ENCODE measurements around the gene BMF. TPM values are rescaled to one million over a fixed set of nuclear protein-coding genes. Genes with fewer than 3 reads are reported as not detected.
A peak's percentile ranks its signal among the peaks of the same experiment; 100 is the strongest.

Gene BMF
- total RNA-seq, 1 experiment from 2014 or later, result 6.2 TPM

DNA sequence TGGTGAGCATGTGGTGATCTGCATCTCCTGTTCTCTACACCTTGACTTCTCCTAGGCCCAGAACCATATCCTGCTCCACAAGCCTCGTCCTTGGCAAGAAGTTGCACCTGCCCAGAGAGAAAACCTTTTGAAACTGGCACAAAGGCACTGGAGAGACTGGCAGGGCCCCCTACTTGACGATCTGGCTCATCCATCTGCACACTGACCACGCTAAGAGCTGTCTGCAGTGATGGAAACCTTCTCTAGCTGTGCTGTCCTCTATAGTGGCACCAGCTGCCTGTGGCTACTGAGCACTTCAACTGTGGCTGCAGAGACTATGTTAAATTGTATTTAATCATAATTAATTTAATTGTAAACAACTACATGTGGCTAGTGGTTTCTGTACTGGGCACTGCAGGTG is 43.5 kb downstream of the BMF start:
- H3K9me3 ChIP-seq (replicated peaks), result no peaks in the 10 kb centered on the region
- no peaks in the 10 kb centered on the region for H3K36me3 ChIP-seq
- H3K4me3 ChIP-seq, result no peak overlapping the region
- peak overlapping the region; percentile 96 for H3K27ac ChIP-seq
- DNase-seq (ENCODE audit: low read depth in 1 of 2, low spot score in 2 of 2), result no peak
- peaks cover 80% of the 10 kb centered on the region for H3K4me1 ChIP-seq (replicated peaks)
- H3K27me3 ChIP-seq (replicated peaks), result no peaks in the 10 kb centered on the region

- Histone ChIP-seq H3K27ac (peak overlapping the region; percentile 96), H3K9me3 (replicated peaks) (no peaks in the 10 kb centered on the region), H3K4me1 (replicated peaks) (peaks cover 72% of the 10 kb centered on the region), H3K4me3 (no peak overlapping the region), H3K27me3 (replicated peaks) (no peaks in the 10 kb centered on the region), H3K36me3 (no peaks in the 10 kb centered on the region)
- DNase-seq (ENCODE audit: low read depth in 1 of 2, low spot score in 2 of 2), result peak; percentile 96 to 97
Measured at GRCh38 chr15:40064231-40064894, 44.3 kb downstream of the BMF start.

DNA sequence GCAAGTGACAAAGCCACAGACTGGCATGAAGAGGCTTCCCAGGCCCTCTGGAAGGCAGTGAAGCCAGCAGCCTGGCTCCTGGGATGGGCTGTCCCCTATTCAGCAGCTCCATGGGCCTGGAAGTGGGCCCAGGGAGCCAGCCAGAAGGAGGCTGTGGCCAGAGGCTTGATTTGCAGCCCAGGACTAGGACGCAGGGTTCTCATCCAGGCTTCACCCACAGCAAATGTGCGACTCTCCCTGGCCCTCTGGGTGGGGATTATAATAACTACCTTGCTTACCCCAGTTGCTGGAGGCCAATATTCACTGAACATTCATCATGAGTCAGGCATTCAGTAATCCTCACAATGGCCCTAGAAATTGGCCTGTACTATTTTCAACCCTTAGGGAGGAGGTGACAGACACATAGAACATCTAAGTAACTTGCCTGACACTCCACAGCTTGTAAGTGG is 45.1 kb downstream of the BMF start:
- H3K36me3 ChIP-seq, result no peaks in the 10 kb centered on the region
- no peaks in the 10 kb centered on the region for H3K27me3 ChIP-seq (replicated peaks)
- H3K9me3 ChIP-seq (replicated peaks), result no peaks in the 10 kb centered on the region
- peak; percentile 94 to 95 for DNase-seq (ENCODE audit: low read depth in 1 of 2, low spot score in 2 of 2)
- H3K27ac ChIP-seq, result peak overlapping the region; percentile 96
- no peak overlapping the region for H3K4me3 ChIP-seq
- H3K4me1 ChIP-seq (replicated peaks), result peaks cover 65% of the 10 kb centered on the region

- Histone ChIP-seq H3K4me1 (replicated peaks) (peaks cover 59% of the 10 kb centered on the region), H3K27me3 (replicated peaks) (no peaks in the 10 kb centered on the region), H3K27ac (peak overlapping the region; percentile 96), H3K9me3 (replicated peaks) (no peaks in the 10 kb centered on the region), H3K4me3 (no peak overlapping the region), H3K36me3 (no peaks in the 10 kb centered on the region)
- no peak for DNase-seq (ENCODE audit: low read depth in 1 of 2, low spot score in 2 of 2)
Measured at GRCh38 chr15:40062816-40063562, 45.7 kb downstream of the BMF start.

GRCh38 chr15:40061212-40061901 is 47.3 kb downstream of the BMF start:
- no peak for DNase-seq (ENCODE audit: low read depth in 1 of 2, low spot score in 2 of 2)
- H3K27ac ChIP-seq, result no peak overlapping the region
- H3K36me3 ChIP-seq, result no peaks in the 10 kb centered on the region
- peaks cover 45% of the 10 kb centered on the region for H3K4me1 ChIP-seq (replicated peaks)
- H3K27me3 ChIP-seq (replicated peaks), result no peaks in the 10 kb centered on the region
- H3K4me3 ChIP-seq, result no peak overlapping the region
- no peaks in the 10 kb centered on the region for H3K9me3 ChIP-seq (replicated peaks)

DNA sequence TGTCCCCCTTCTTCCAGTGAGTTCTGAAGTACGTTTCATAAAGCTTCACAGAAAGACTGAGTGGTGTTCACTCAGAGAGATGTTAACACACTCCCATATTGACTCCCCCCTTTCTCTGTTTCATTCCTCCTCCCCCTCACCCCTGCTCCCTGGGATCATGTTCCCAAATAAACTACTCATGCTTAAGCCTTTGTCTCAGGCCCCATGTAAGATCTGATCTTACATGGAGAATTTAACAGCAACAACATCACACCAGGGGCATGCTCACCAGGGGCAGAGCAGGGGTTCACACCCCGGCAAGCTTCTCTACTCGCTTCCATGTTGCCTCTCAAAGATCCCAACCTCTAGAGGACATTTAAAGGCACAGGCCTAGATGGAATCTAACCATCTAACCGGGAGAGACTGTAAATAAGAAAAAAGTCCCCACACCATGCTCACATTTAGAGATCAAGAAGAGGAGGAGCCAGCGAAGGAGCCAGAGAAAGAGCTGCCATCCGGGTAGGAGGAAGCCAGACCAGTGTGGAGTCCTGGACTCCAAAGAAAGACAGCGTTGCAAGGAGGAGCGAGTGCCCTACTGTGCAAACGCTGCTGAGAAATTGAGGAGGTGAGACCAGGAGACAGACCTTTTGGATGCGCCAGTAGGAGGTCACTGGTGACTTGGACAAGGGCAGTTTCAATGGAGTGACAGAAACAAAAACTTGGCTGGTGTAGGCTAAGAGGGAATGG is 48.3 kb downstream of the BMF start:
- no peak for DNase-seq (ENCODE audit: low read depth in 1 of 2, low spot score in 2 of 2)
- peaks cover 36% of the 10 kb centered on the region for H3K4me1 ChIP-seq (replicated peaks)
- no peaks in the 10 kb centered on the region for H3K27me3 ChIP-seq (replicated peaks)
- H3K9me3 ChIP-seq (replicated peaks), result no peaks in the 10 kb centered on the region
- H3K36me3 ChIP-seq, result no peaks in the 10 kb centered on the region
- no peak overlapping the region for H3K4me3 ChIP-seq
- H3K27ac ChIP-seq, result no peak overlapping the region

DNA sequence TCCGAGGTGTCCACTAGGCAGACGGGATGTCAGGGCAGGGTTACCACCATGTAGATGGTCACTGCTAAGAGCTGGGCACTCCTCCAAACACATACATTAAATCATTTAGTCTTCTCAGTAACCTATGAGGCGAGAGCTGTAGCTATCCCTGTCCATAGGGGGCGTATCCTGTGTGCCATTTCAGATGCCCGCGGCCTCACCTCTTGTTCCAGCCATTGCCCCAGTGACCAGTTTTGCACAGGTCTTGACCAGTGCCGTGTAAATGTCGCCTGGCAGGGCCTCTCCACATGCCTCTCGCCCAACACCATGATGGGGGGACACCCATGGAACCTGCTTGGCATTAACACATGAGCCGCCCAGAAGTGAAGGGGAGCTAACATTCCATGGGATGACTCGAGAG is 48.9 kb downstream of the BMF start:
- Histone ChIP-seq H3K27me3 (replicated peaks) (no peaks in the 10 kb centered on the region), H3K27ac (no peak overlapping the region), H3K9me3 (replicated peaks) (no peaks in the 10 kb centered on the region), H3K36me3 (no peaks in the 10 kb centered on the region), H3K4me3 (no peak overlapping the region), H3K4me1 (replicated peaks) (peaks cover 35% of the 10 kb centered on the region)
- DNase-seq (ENCODE audit: low read depth in 1 of 2, low spot score in 2 of 2), result no peak

DNA sequence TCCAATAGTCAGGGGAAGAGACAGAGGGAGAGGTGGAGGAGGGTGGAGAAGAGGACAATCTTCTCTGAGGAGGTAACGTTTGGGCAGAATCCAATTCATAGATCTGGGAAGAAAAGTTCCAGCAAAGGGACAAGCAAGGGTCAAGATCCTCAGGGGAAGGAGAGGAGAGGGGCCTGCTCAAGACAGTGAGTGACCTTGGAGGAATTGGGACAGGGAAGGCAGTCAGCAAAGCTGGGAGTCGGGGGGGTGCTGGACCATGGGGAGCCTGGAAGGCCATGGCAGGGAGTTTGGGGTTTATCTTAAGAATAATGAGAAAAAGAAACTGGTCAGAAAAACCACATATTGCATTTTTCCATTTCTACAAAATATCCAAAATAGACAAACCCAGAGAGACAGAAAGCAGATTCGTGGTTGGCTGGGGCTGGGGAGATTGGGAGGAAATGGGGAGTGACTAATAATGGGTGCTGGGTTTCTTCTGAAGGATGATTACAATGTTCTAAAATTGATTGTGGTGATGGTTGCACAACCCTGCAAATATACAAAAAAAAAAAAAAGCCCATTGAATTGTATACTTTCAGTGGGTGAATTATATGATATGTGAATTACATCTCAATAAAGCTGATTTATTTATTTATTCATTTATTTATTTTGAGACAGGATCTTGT is 50.1 kb downstream of the BMF start:
- DNase-seq (ENCODE audit: low read depth in 1 of 2, low spot score in 2 of 2), result no peak
- H3K9me3 ChIP-seq (replicated peaks), result no peaks in the 10 kb centered on the region
- no peak overlapping the region for H3K4me3 ChIP-seq
- H3K4me1 ChIP-seq (replicated peaks), result peaks cover 36% of the 10 kb centered on the region
- H3K27me3 ChIP-seq (replicated peaks), result no peaks in the 10 kb centered on the region
- H3K27ac ChIP-seq, result no peak overlapping the region
- H3K36me3 ChIP-seq, result no peaks in the 10 kb centered on the region

- H3K27ac ChIP-seq, result no peak overlapping the region
- no peaks in the 10 kb centered on the region for H3K9me3 ChIP-seq (replicated peaks)
Measured at GRCh38 chr15:40055576-40056293, 52.9 kb downstream of the BMF start.

DNA sequence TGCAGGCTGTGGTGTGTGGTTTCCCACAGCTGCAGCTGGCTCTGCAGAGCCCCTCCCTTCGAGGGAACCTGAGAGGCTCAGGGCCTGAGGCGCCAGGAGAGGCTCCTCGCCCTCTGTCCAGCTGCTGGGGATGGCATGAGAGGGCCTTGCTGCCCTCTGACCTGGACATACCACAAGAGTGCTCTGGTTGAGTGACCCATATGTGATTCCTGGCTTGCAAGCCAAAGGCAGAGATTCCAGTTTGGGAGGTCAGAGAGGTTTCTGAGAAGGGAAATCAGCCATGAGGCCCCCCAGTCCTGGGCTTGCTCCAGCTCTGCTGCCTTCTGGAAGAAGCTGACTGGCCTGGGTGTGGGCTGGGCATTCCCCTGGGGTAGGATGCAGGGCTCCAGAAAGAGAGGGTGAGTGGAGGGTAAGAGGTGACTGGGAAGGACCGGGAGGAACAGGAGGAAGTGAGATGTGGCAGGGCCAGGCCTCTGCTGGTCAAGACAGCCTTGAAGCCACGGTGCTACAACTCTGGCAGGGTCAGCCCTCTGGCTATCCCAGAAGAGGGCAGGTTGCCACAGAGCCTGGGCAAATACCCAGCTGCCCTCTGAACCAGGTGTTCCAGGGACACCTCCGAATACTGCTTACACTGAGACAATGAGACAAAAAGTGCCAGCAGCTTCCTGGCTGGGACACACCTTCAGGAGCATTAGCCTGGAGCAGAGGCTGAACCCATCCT is 53.7 kb downstream of the BMF start:
- DNase-seq (ENCODE audit: low read depth in 1 of 2, low spot score in 2 of 2), result no peak
- Histone ChIP-seq H3K9me3 (replicated peaks) (no peaks in the 10 kb centered on the region), H3K27ac (no peak overlapping the region), H3K36me3 (no peaks in the 10 kb centered on the region), H3K4me3 (no peak overlapping the region), H3K4me1 (replicated peaks) (peaks cover 19% of the 10 kb centered on the region), H3K27me3 (replicated peaks) (no peaks in the 10 kb centered on the region)

More at GRCh38 chr15:40055576-40056293, 52.9 kb downstream of the BMF start:
- H3K36me3 ChIP-seq, result no peaks in the 10 kb centered on the region
- H3K27me3 ChIP-seq (replicated peaks), result no peaks in the 10 kb centered on the region
- no peak overlapping the region for H3K4me3 ChIP-seq
- peaks cover 19% of the 10 kb centered on the region for H3K4me1 ChIP-seq (replicated peaks)
- no peak for DNase-seq (ENCODE audit: low read depth in 1 of 2, low spot score in 2 of 2)

- no peak for DNase-seq (ENCODE audit: low read depth in 1 of 2, low spot score in 2 of 2)
- Histone ChIP-seq H3K27me3 (replicated peaks) (no peaks in the 10 kb centered on the region), H3K4me3 (no peak overlapping the region), H3K27ac (no peak overlapping the region), H3K4me1 (replicated peaks) (peaks cover 19% of the 10 kb centered on the region), H3K36me3 (no peaks in the 10 kb centered on the region), H3K9me3 (replicated peaks) (no peaks in the 10 kb centered on the region)
Measured at GRCh38 chr15:40054605-40054854, 54.1 kb downstream of the BMF start.

DNA sequence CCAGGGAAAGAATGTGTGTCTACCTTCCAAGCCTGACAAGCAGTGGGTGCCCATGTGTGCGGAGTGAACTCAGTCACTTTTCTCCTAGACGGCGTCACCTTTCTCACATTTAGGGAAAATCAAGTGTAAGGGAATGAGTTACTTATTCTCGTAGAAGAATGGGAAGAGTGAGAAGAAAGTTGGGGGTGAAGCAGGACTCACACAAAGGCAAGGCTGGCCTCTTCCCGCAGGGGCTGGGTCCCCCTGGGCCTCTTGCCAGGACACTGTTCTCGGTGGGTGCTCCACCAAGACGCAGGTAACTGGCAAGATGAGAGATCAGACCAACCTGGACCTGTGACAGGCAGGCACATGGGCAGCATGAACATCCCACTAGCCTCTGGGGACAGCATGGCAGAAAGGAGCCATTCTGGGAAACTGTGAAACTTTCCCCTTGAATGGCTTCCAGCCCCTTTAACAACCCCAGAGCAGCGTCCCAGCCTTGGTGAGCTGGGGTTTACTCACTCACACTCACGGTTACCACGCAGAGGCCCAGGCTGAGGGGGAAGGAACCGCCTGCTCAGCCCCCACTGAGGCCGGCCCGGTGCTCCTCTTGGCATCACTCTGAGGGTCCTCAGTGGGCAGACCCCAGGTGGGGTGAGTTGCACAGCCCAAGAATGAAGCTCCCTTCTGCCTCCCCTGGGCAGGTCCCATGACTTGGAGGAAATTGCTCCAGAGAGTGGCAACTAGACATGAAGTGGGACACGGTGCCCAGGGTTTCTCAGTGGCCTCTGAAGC is 54.7 kb downstream of the BMF start:
- H3K4me3 ChIP-seq, result no peak overlapping the region

More for the DNA sequence above, 54.7 kb downstream of the BMF start:
- Histone ChIP-seq H3K9me3 (replicated peaks) (no peaks in the 10 kb centered on the region), H3K4me1 (replicated peaks) (peaks cover 19% of the 10 kb centered on the region), H3K36me3 (no peaks in the 10 kb centered on the region), H3K27me3 (replicated peaks) (no peaks in the 10 kb centered on the region), H3K27ac (no peak overlapping the region)
- DNase-seq (ENCODE audit: low read depth in 1 of 2, low spot score in 2 of 2), result peak in 1 of 2 experiments; percentile 41
